HG03045 (cell line): Measurements from ENCODE around the gene RASSF3.
A peak's percentile ranks its signal among the peaks of the same experiment; 100 is the strongest.
"Not testable (repeated sequence)": the region's sequence is repeated elsewhere in the genome, so short reads cannot be mapped to it uniquely, and the experiment has no call there.

Experiments used
- ATAC-seq: cut with Tn5 transposase; IDR thresholded peaks from one replicate; pipeline ENCODE4 v1.9.1; 2021; ENCODE audit warnings: mild to moderate bottlenecking, moderate library complexity; ENCODE audit not compliant: unreplicated experiment

The RASSF3 gene

GRCh38 chr12:64631197-64631596, 20.9 kb downstream of the RASSF3 start:
- no peak for ATAC-seq

- no peak for ATAC-seq
Observed at GRCh38 chr12:64633011-64633939, 23.0 kb downstream of the RASSF3 start.

- no peak for ATAC-seq
Observed at GRCh38 chr12:64633940-64634337, 23.6 kb downstream of the RASSF3 start.

- no peak for ATAC-seq
Observed at GRCh38 chr12:64634508-64635092, 24.3 kb downstream of the RASSF3 start.

- ATAC-seq, result no peak
Observed at GRCh38 chr12:64635356-64635998, 25.2 kb downstream of the RASSF3 start.

- ATAC-seq, result no peak
Observed at GRCh38 chr12:64636856-64637255, 26.6 kb downstream of the RASSF3 start.

- no peak for ATAC-seq
Observed at GRCh38 chr12:64639466-64639865, 29.2 kb downstream of the RASSF3 start.

GRCh38 chr12:64646318-64646717, 36.0 kb downstream of the RASSF3 start:
- no peak for ATAC-seq

- no peak for ATAC-seq
Observed at GRCh38 chr12:64649487-64649886, 39.2 kb downstream of the RASSF3 start.

- ATAC-seq, result no peak
Observed at GRCh38 chr12:64650762-64651161, 40.5 kb downstream of the RASSF3 start.

- no peak for ATAC-seq
Observed at GRCh38 chr12:64652346-64652745, 42.1 kb downstream of the RASSF3 start.

GRCh38 chr12:64653123-64653522, 42.8 kb downstream of the RASSF3 start:
- ATAC-seq, result no peak

GRCh38 chr12:64653907-64654306, 43.6 kb downstream of the RASSF3 start:
- not testable (repeated sequence) for ATAC-seq

- no peak for ATAC-seq
Observed at GRCh38 chr12:64655141-64655540, 44.8 kb downstream of the RASSF3 start.

GRCh38 chr12:64656429-64656828, 46.1 kb downstream of the RASSF3 start:
- no peak for ATAC-seq

- ATAC-seq, result no peak
Observed at GRCh38 chr12:64658892-64659481, 48.7 kb downstream of the RASSF3 start.

- peak; percentile 38 for ATAC-seq
Observed at GRCh38 chr12:64660237-64661018, 50.1 kb downstream of the RASSF3 start.

- no peak for ATAC-seq
Observed at GRCh38 chr12:64663015-64663414, 52.7 kb downstream of the RASSF3 start.

- no peak for ATAC-seq
Observed at GRCh38 chr12:64665514-64665913, 55.2 kb downstream of the RASSF3 start.

- peak; percentile 29 for ATAC-seq
Observed at GRCh38 chr12:64666054-64666914, 56.0 kb downstream of the RASSF3 start.
